Astrocyte of the cerebellum (primary cell): ENCODE results near the gene CDC7.

ENCODE experiments used
- DNase-seq: peaks from one replicate; pipeline ENCODE4 v3.0.0-alpha.2; 2011; ENCODE audit warnings: low read depth
- H3K4me3 ChIP-seq: 2 replicates; pipeline ENCODE4 v1.5.1; 2011; ENCODE audit warnings: mild to moderate bottlenecking, low read depth, low read length, moderate library complexity
- in situ Hi-C: cut with HindIII; loops from 2 replicates; pipeline ENCODE4 v1.10.0; 2017; ENCODE audit warnings: low sequenced_read_pairs
- TF ChIP-seq, protein P1 (sequence below): IDR thresholded peaks from 2 replicates; pipeline ENCODE4 v1.5.1; 2012; ENCODE audit warnings: low read length, low read depth, moderate library complexity, mild to moderate bottlenecking; ENCODE audit errors: missing control alignments

The CDC7 gene

DNA sequence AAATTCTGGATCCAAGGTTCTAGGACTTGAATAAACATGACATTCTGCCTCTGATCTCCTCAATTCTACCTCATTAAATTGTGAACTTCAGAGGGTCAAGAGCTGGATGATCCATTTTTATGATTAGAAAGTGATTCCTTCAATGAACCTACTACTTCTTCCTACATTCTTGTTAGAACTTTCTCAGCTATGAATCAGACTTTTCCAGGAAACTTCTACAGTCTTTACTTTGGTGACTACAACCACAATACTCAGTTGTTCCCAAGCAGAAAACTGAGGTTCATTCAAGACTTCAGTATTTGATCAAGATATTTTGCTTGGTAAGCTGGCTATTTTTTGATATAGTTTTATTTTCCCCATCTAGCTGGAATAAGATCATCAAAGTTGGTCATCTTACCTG lies 51.4 kb downstream of the CDC7 start:
- in situ Hi-C loops: no loop called here
- DNase-seq: no peak
- no peak overlapping the region for H3K4me3 ChIP-seq
- TF ChIP-seq, protein P1, sequence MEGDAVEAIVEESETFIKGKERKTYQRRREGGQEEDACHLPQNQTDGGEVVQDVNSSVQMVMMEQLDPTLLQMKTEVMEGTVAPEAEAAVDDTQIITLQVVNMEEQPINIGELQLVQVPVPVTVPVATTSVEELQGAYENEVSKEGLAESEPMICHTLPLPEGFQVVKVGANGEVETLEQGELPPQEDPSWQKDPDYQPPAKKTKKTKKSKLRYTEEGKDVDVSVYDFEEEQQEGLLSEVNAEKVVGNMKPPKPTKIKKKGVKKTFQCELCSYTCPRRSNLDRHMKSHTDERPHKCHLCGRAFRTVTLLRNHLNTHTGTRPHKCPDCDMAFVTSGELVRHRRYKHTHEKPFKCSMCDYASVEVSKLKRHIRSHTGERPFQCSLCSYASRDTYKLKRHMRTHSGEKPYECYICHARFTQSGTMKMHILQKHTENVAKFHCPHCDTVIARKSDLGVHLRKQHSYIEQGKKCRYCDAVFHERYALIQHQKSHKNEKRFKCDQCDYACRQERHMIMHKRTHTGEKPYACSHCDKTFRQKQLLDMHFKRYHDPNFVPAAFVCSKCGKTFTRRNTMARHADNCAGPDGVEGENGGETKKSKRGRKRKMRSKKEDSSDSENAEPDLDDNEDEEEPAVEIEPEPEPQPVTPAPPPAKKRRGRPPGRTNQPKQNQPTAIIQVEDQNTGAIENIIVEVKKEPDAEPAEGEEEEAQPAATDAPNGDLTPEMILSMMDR: no peak

DNA sequence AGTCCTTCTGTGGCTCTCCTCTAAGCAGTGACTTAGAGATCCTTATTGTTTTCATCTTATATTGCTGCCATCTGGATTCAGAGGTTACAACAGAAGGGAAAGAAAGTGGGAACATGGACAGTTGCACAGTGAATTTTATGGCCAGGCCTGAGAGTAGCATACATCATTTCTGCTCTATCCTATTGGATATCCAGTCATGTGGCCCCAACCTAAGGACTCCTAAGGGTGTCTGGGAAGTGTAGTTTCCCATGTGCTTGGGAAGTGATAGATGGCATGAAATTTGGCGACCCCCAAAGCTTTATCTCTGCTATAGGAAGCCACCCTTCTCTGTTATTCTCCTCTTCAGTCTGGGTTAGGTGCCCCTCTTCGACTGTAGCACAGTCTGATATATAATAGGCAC lies 51.9 kb downstream of the CDC7 start:
- in situ Hi-C loops: no loop called here
- TF ChIP-seq, protein P1: no peak
- no peak for DNase-seq
- no peak overlapping the region for H3K4me3 ChIP-seq

DNA sequence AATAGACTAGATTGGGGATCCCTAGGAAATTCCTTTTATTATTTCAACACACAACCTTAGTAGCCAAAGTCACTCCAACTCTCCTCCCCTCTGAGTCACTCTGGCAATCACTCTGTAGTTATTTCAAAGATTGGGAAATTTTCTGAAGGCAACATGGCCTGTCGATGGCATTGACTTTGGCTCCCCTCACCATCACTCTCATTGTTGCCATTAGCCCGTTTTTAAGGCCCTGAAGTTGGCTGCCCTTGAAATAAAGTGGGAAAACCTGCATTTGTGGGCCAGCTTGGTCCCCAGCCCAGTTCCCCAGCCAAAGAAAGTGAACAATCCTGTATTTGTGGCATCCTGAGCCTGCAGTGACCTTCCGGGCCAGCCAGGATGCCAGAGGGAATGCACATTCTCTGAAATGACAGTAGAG lies 52.5 kb downstream of the CDC7 start:
- H3K4me3 ChIP-seq: no peak overlapping the region
- in situ Hi-C loops: no loop called here
- TF ChIP-seq, protein P1: no peak
- no peak for DNase-seq

DNA sequence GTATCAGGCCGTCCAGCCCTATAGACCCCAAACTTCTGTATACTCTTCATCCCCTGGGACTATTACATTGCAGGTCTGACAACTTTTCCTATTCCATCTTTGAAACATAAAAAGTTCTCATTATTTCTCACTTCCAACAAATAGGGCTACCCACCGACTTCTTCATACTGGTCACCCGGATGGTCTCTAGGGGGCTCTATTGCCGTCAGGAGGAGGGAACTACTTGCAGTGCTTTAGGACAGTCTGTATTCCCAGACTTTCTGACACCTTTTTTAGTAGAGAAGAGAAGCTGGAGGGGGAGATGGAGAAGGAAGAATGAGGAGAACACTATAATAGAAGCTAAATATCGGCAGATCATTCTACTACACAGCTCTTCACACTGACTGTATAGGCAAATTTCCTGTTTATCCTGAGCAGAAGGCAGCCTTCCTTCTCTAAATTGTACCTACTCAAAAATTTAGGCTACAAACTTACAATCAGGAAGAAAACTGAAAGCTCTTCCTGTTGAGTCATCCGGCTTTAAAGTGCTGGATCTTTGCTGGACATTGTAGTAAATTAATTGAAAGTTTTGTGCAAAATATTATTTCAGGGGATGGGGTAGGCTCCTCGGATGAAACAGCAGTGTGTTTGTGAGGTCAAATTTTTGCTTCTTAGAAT lies 54.6 kb downstream of the CDC7 start:
- DNase-seq: no peak
- TF ChIP-seq, protein P1: peak; percentile 65
- in situ Hi-C loops: no loop called here
- H3K4me3 ChIP-seq: no peak overlapping the region

DNA sequence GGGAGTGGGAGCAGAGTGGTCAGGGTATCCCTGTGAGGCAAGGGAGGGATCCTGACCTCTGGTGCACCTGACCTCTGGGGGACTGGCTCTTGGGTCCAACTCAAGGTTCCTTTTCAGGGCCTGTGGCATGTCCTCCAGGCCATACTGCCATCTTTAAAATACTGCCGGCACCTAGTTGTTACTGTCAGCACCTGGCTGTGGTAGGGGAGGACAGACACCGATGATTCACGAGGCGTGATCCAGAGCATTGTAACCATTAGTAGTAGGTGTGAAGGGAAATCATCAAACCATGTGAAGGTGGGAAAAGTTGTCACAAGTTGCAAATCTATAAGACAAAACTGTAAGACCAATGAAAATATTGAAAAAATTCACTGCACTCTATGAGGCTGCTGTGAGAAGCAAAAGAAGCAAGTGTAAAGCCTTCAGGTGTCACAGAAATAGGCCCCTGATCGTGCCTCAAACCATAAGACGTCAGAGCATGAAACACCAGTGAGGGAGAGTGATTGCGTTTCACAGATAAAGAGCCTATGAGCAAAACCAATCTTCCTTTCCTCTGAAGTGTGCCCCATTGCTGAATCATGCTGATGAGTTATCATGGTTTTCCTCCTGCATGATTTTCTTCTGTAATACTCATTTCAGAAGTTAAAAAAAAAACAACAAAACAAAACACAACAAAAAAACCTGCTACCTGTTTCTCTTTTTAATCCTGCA lies 55.3 kb downstream of the CDC7 start:
- TF ChIP-seq, protein P1: no peak
- in situ Hi-C loops: no loop called here
- no peak overlapping the region for H3K4me3 ChIP-seq
- DNase-seq: no peak

DNA sequence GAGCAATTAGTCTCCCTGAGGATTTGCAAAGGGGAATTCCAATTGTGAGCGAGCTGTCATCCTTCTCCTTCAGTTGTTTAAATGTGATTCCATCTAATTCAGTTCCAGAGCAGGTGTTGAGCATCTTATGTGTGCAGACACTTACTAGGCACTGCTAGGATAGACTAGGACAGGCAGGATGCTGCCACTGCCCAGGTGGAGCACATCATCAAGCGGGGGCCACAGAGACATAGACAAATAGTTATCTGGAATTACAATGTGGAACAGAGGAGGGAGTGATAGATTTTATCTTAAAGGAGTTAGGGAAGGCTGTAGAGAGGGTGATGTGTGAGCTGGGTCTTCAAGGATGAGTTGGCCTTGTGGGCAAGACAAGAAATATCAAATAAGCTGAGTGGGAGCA lies 55.9 kb downstream of the CDC7 start:
- no peak overlapping the region for H3K4me3 ChIP-seq
- TF ChIP-seq, protein P1: no peak
- DNase-seq: no peak
- in situ Hi-C loops: no loop called here
